ENCODE results near the gene SLC7A10.

SLC7A10 gene

GRCh38 chr19:33225458-33225926 lies at the start of gene SLC7A10:
SLC7A10 (minus strand) TSS chr19:33225850; CDS start chr19:33225703, 147 bp downstream.
- no peak within 1 kb of the TSS for H3K27ac ChIP-seq

GRCh38 chr19:33274663-33275558 lies 49.3 kb upstream of the SLC7A10 start:
- H3K27ac ChIP-seq: peak overlapping the region in 12 of 21 experiments; percentile 5 to 87 (median 56)

More at GRCh38 chr19:33225458-33225926, at the start of gene SLC7A10:
- peak within 1 kb of the TSS in 6 of 7 experiments; percentile 15 to 42 (median 22) for H3K4me3 ChIP-seq

GRCh38 chr19:33273881-33274662 lies 48.4 kb upstream of the SLC7A10 start:
- Histone ChIP-seq H3K4me3 (no peak overlapping the region), H3K27ac (peak overlapping the region in 20 of 21 experiments; percentile 20 to 88 (median 60))

More at GRCh38 chr19:33274663-33275558, 49.3 kb upstream of the SLC7A10 start:
- no peak overlapping the region for H3K4me3 ChIP-seq

GRCh38 chr19:33273065-33273736 lies 47.6 kb upstream of the SLC7A10 start:
- Histone ChIP-seq H3K27ac (peak overlapping the region in 20 of 21 experiments; percentile 20 to 88 (median 60)), H3K4me3 (no peak overlapping the region)

- H3K4me3 ChIP-seq: no peak overlapping the region
Measured at GRCh38 chr19:33271246-33272021, 45.8 kb upstream of the SLC7A10 start.

GRCh38 chr19:33270769-33271168 lies 45.1 kb upstream of the SLC7A10 start:
- Histone ChIP-seq H3K27ac (peak overlapping the region in 2 of 21 experiments; percentile 4 to 8), H3K4me3 (no peak overlapping the region)

More at GRCh38 chr19:33271246-33272021, 45.8 kb upstream of the SLC7A10 start:
- peak overlapping the region in 1 of 21 experiments; percentile 4 for H3K27ac ChIP-seq

- peak overlapping the region in 9 of 21 experiments; percentile 8 to 78 (median 60) for H3K27ac ChIP-seq
- H3K4me3 ChIP-seq: no peak overlapping the region
Measured at GRCh38 chr19:33269016-33269415, 43.4 kb upstream of the SLC7A10 start.

- H3K4me3 ChIP-seq: no peak overlapping the region
- peak overlapping the region in 11 of 21 experiments; percentile 8 to 78 (median 57) for H3K27ac ChIP-seq
Measured at GRCh38 chr19:33268162-33268991, 42.7 kb upstream of the SLC7A10 start.

GRCh38 chr19:33267706-33268105 lies 42.1 kb upstream of the SLC7A10 start:
- Histone ChIP-seq H3K27ac (peak overlapping the region in 9 of 21 experiments; percentile 22 to 78 (median 60)), H3K4me3 (no peak overlapping the region)

- Histone ChIP-seq H3K4me3 (no peak overlapping the region), H3K27ac (peak overlapping the region in 8 of 21 experiments; percentile 22 to 76 (median 58))
Measured at GRCh38 chr19:33266974-33267484, 41.4 kb upstream of the SLC7A10 start.

- Histone ChIP-seq H3K27ac (no peak overlapping the region), H3K4me3 (no peak overlapping the region)
Measured at GRCh38 chr19:33264881-33265445, 39.3 kb upstream of the SLC7A10 start.

- H3K27ac ChIP-seq: no peak overlapping the region
- H3K4me3 ChIP-seq: no peak overlapping the region
Measured at GRCh38 chr19:33263325-33264023, 37.8 kb upstream of the SLC7A10 start.

- Histone ChIP-seq H3K4me3 (no peak overlapping the region), H3K27ac (peak overlapping the region in 9 of 21 experiments; percentile 29 to 76 (median 52))
Measured at GRCh38 chr19:33261511-33262189, 36.0 kb upstream of the SLC7A10 start.

GRCh38 chr19:33260628-33261418 lies 35.2 kb upstream of the SLC7A10 start:
- Histone ChIP-seq H3K4me3 (no peak overlapping the region), H3K27ac (peak overlapping the region in 10 of 21 experiments; percentile 18 to 76 (median 48))

GRCh38 chr19:33259539-33259938 lies 33.9 kb upstream of the SLC7A10 start:
- Histone ChIP-seq H3K4me3 (no peak overlapping the region), H3K27ac (peak overlapping the region in 1 of 21 experiments; percentile 14)

All from skin epidermis (tissue), 12 donors.